CD4-positive, CD25-positive, alpha-beta regulatory T cell (primary cell): ENCODE results near the gene SSTR4. TPM values are rescaled to one million over a fixed set of nuclear protein-coding genes. Genes with fewer than 3 reads are reported as not detected.

Source experiments
- ATAC-seq, 2 donors: fragments of 150-1000 bp; cut with Tn5 transposase; one replicate each; pipeline ENCODE4 v1.10.0; 2021; ENCODE audit warnings: low read depth in 2 of 2, moderate number of reproducible peaks in 2 of 2, moderate library complexity in 1 of 2
- DNase-seq, 3 donors: peaks; one replicate each; pipeline versions ENCODE4 v3.0.0 to v3.0.0-alpha.2; 2012 to 2022; ENCODE audit warnings: mixed read lengths in 1 of 3
- H3K27ac ChIP-seq: one replicate; pipeline ENCODE4 v1.7.0; 2013; ENCODE audit warnings: mild to moderate bottlenecking, low read length; ENCODE audit not compliant: insufficient read depth, poor library complexity, severe bottlenecking
- H3K27me3 ChIP-seq: one replicate; pipeline ENCODE4 v1.7.0; 2013; ENCODE audit warnings: low read length; ENCODE audit not compliant: control insufficient read depth, insufficient read depth
- H3K36me3 ChIP-seq: one replicate; pipeline ENCODE4 v1.7.0; 2013; ENCODE audit warnings: mild to moderate bottlenecking, low read length, moderate library complexity; ENCODE audit not compliant: control insufficient read depth, insufficient read depth
- H3K4me1 ChIP-seq: 2 replicates; pipeline ENCODE4 v1.7.0; 2013; ENCODE audit warnings: mild to moderate bottlenecking, low read length; ENCODE audit not compliant: insufficient read depth, control insufficient read depth, poor library complexity, severe bottlenecking
- H3K4me3 ChIP-seq: one replicate; pipeline ENCODE4 v1.7.0; 2013; ENCODE audit warnings: low read depth, mild to moderate bottlenecking, low read length, moderate library complexity
- H3K9me3 ChIP-seq, 2 experiments: 1 replicate in 1 of 2; 2 replicates in 1 of 2; pipeline ENCODE4 v1.7.0; 2013; ENCODE audit warnings: low read length in 2 of 2, mild to moderate bottlenecking in 1 of 2, moderate library complexity in 1 of 2; ENCODE audit not compliant: control insufficient read depth in 2 of 2
- H3K27ac Mint-ChIP-seq, 3 donors: one replicate each; pipeline ENCODE4 v1.8.0; 2020 to 2022; ENCODE audit warnings: mild to moderate bottlenecking in 3 of 3, mixed read lengths in 3 of 3, moderate library complexity in 2 of 3
- H3K27me3 Mint-ChIP-seq: one replicate; pipeline ENCODE4 v1.8.0; 2022; ENCODE audit warnings: mild to moderate bottlenecking, mixed read lengths
- H3K36me3 Mint-ChIP-seq: one replicate; pipeline ENCODE4 v1.8.0; 2020; ENCODE audit warnings: mixed read lengths
- H3K4me1 Mint-ChIP-seq, 4 donors: one replicate each; pipeline ENCODE4 v1.8.0; 2020 to 2022; ENCODE audit warnings: mixed read lengths in 4 of 4, mild to moderate bottlenecking in 1 of 4
- H3K4me3 Mint-ChIP-seq, 4 donors: one replicate each; pipeline ENCODE4 v1.8.0; 2020 to 2022; ENCODE audit warnings: mild to moderate bottlenecking in 4 of 4, mixed read lengths in 4 of 4, moderate library complexity in 3 of 4
- H3K9me3 Mint-ChIP-seq, 7 donors: one replicate each; pipeline ENCODE4 v1.8.0; 2020 to 2022; ENCODE audit warnings: mixed read lengths in 7 of 7, mild to moderate bottlenecking in 3 of 7, moderate library complexity in 2 of 7
- polyA plus RNA-seq, 4 donors: library from polyadenylated mRNA; unstranded; fragments of 300-500 nt; fragmentation: Illumina TruSeq; gene quantifications; one replicate each; pipeline ENCODE4 v1.2.3, GENCODE V29; 2021
- total RNA-seq: library from RNA; stranded (reverse); gene quantifications from one replicate; pipeline ENCODE4 v1.2.3, GENCODE V29; 2022

SSTR4 gene
- total and polyA plus RNA-seq, 5 donors from 2014 or later: not detected

- Histone ChIP-seq H3K27me3 (no peaks in the 10 kb centered on the region), H3K4me1 (no peaks in the 10 kb centered on the region), H3K4me3 (no peak overlapping the region), H3K9me3 (no peaks in the 10 kb centered on the region), H3K36me3 (no peaks in the 10 kb centered on the region), H3K27ac (no peak overlapping the region)
- Mint-ChIP-seq H3K36me3 (no peaks in the 10 kb centered on the region), H3K27me3 (no peaks in the 10 kb centered on the region), H3K4me3 (no peak overlapping the region), H3K27ac (no peak overlapping the region), H3K4me1 (no peaks in the 10 kb centered on the region), H3K9me3 (no peaks in the 10 kb centered on the region)
- ATAC-seq (no peak), DNase-seq (no peak)
Observed at GRCh38 chr20:23008667-23009066, 26.4 kb upstream of the SSTR4 start.

GRCh38 chr20:23009636-23010035 is 25.5 kb upstream of the SSTR4 start:
- Histone ChIP-seq H3K9me3 (no peaks in the 10 kb centered on the region), H3K4me1 (no peaks in the 10 kb centered on the region), H3K27ac (no peak overlapping the region), H3K36me3 (no peaks in the 10 kb centered on the region), H3K4me3 (no peak overlapping the region), H3K27me3 (no peaks in the 10 kb centered on the region)
- H3K4me3 Mint-ChIP-seq: no peak overlapping the region
- H3K27me3 Mint-ChIP-seq: no peaks in the 10 kb centered on the region
- no peak overlapping the region for H3K27ac Mint-ChIP-seq
- no peaks in the 10 kb centered on the region for H3K4me1 Mint-ChIP-seq
- no peaks in the 10 kb centered on the region for H3K9me3 Mint-ChIP-seq
- no peaks in the 10 kb centered on the region for H3K36me3 Mint-ChIP-seq
- ATAC-seq (no peak), DNase-seq (no peak)

- Histone ChIP-seq H3K36me3 (no peaks in the 10 kb centered on the region), H3K4me3 (no peak overlapping the region), H3K9me3 (no peaks in the 10 kb centered on the region), H3K27me3 (no peaks in the 10 kb centered on the region), H3K4me1 (no peaks in the 10 kb centered on the region), H3K27ac (no peak overlapping the region)
- Mint-ChIP-seq H3K27ac (no peak overlapping the region), H3K9me3 (no peaks in the 10 kb centered on the region), H3K4me1 (no peaks in the 10 kb centered on the region), H3K4me3 (no peak overlapping the region), H3K36me3 (no peaks in the 10 kb centered on the region), H3K27me3 (no peaks in the 10 kb centered on the region)
- ATAC-seq (no peak), DNase-seq (no peak)
Observed at GRCh38 chr20:23010096-23010495, 25.0 kb upstream of the SSTR4 start.

GRCh38 chr20:23011008-23011721 is 23.9 kb upstream of the SSTR4 start:
- DNase-seq (no peak), ATAC-seq (no peak)
- H3K27ac Mint-ChIP-seq: no peak overlapping the region
- H3K9me3 Mint-ChIP-seq: no peaks in the 10 kb centered on the region
- Histone ChIP-seq H3K27me3 (no peaks in the 10 kb centered on the region), H3K9me3 (no peaks in the 10 kb centered on the region), H3K4me1 (no peaks in the 10 kb centered on the region), H3K4me3 (no peak overlapping the region), H3K27ac (no peak overlapping the region), H3K36me3 (no peaks in the 10 kb centered on the region)
- no peaks in the 10 kb centered on the region for H3K27me3 Mint-ChIP-seq
- H3K36me3 Mint-ChIP-seq: no peaks in the 10 kb centered on the region
- H3K4me3 Mint-ChIP-seq: no peak overlapping the region
- H3K4me1 Mint-ChIP-seq: no peaks in the 10 kb centered on the region

- Histone ChIP-seq H3K9me3 (no peaks in the 10 kb centered on the region), H3K27me3 (no peaks in the 10 kb centered on the region), H3K4me3 (no peak overlapping the region), H3K27ac (no peak overlapping the region), H3K36me3 (no peaks in the 10 kb centered on the region), H3K4me1 (no peaks in the 10 kb centered on the region)
- H3K27me3 Mint-ChIP-seq: no peaks in the 10 kb centered on the region
- no peak overlapping the region for H3K27ac Mint-ChIP-seq
- DNase-seq (no peak), ATAC-seq (no peak)
- H3K9me3 Mint-ChIP-seq: peaks cover 0 to under 1% (median 0%) of the 10 kb centered on the region in 7 donors
- H3K36me3 Mint-ChIP-seq: no peaks in the 10 kb centered on the region
- H3K4me1 Mint-ChIP-seq: no peaks in the 10 kb centered on the region
- H3K4me3 Mint-ChIP-seq: no peak overlapping the region
Observed at GRCh38 chr20:23013429-23013828, 21.7 kb upstream of the SSTR4 start.

- Histone ChIP-seq H3K27me3 (no peaks in the 10 kb centered on the region), H3K4me1 (no peaks in the 10 kb centered on the region), H3K9me3 (no peaks in the 10 kb centered on the region), H3K27ac (no peak overlapping the region), H3K4me3 (no peak overlapping the region), H3K36me3 (no peaks in the 10 kb centered on the region)
- DNase-seq (no peak), ATAC-seq (no peak)
- no peak overlapping the region for H3K27ac Mint-ChIP-seq
- peaks cover 0 to 2% (median 0%) of the 10 kb centered on the region in 7 donors for H3K9me3 Mint-ChIP-seq
- H3K4me1 Mint-ChIP-seq: no peaks in the 10 kb centered on the region
- H3K36me3 Mint-ChIP-seq: no peaks in the 10 kb centered on the region
- H3K27me3 Mint-ChIP-seq: no peaks in the 10 kb centered on the region
- no peak overlapping the region for H3K4me3 Mint-ChIP-seq
Observed at GRCh38 chr20:23017516-23017915, 17.6 kb upstream of the SSTR4 start.

- H3K9me3 ChIP-seq: no peaks in the 10 kb centered on the region
- no peak overlapping the region for H3K27ac ChIP-seq
- no peak for ATAC-seq
- no peaks in the 10 kb centered on the region for H3K4me1 Mint-ChIP-seq
- no peaks in the 10 kb centered on the region for H3K36me3 ChIP-seq
- H3K27me3 ChIP-seq: no peaks in the 10 kb centered on the region
- H3K4me1 ChIP-seq: no peaks in the 10 kb centered on the region
- peaks cover 0 to 2% (median 0%) of the 10 kb centered on the region in 7 donors for H3K9me3 Mint-ChIP-seq
- H3K27me3 Mint-ChIP-seq: no peaks in the 10 kb centered on the region
- no peak for DNase-seq
- H3K27ac Mint-ChIP-seq: no peak overlapping the region
- H3K4me3 ChIP-seq: no peak overlapping the region
- no peaks in the 10 kb centered on the region for H3K36me3 Mint-ChIP-seq
- no peak overlapping the region for H3K4me3 Mint-ChIP-seq
Observed at GRCh38 chr20:23018432-23018831, 16.7 kb upstream of the SSTR4 start.

- Mint-ChIP-seq H3K9me3 (peaks cover 0 to 2% (median 0%) of the 10 kb centered on the region in 7 donors), H3K4me1 (no peaks in the 10 kb centered on the region), H3K27me3 (no peaks in the 10 kb centered on the region), H3K27ac (no peak overlapping the region), H3K4me3 (no peak overlapping the region), H3K36me3 (no peaks in the 10 kb centered on the region)
- H3K4me3 ChIP-seq: no peak overlapping the region
- H3K4me1 ChIP-seq: no peaks in the 10 kb centered on the region
- no peaks in the 10 kb centered on the region for H3K36me3 ChIP-seq
- H3K27ac ChIP-seq: no peak overlapping the region
- no peak for ATAC-seq
- no peaks in the 10 kb centered on the region for H3K27me3 ChIP-seq
- no peak for DNase-seq
- no peaks in the 10 kb centered on the region for H3K9me3 ChIP-seq
Observed at GRCh38 chr20:23018941-23019340, 16.2 kb upstream of the SSTR4 start.
